ENCODE results near the gene DNAH17. TPM values are rescaled to one million over a fixed set of nuclear protein-coding genes. Genes with fewer than 3 reads are reported as not detected.

DNAH17 gene
- total RNA-seq, 3 donors from 2014 or later (not counting 1 experiment from before 2014, with no cell fraction given) = 0.16 to 0.25 (median 0.24) TPM

DNA sequence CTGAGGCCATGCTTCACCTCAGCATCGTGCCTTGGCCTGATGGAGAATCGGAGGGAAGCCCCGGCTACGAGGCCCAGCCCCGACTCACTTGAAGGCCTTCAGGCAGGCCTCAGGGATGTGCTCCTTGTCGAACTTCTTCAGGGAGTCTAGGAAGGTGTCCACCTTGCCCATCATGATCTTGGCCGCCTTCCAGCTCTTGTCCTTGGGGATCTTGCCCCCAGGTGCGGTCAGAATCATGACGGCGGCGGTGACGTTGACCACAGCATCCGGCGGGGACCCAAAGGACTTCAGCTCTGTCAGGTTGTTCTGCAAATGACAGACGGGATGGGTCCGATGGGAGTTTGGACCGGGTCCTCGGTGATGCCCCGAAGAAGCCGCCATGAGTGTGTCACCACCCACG is 117.5 kb downstream of the DNAH17 start:
- intact Hi-C loops (cut with micrococcal nuclease) = no loop called here

DNA sequence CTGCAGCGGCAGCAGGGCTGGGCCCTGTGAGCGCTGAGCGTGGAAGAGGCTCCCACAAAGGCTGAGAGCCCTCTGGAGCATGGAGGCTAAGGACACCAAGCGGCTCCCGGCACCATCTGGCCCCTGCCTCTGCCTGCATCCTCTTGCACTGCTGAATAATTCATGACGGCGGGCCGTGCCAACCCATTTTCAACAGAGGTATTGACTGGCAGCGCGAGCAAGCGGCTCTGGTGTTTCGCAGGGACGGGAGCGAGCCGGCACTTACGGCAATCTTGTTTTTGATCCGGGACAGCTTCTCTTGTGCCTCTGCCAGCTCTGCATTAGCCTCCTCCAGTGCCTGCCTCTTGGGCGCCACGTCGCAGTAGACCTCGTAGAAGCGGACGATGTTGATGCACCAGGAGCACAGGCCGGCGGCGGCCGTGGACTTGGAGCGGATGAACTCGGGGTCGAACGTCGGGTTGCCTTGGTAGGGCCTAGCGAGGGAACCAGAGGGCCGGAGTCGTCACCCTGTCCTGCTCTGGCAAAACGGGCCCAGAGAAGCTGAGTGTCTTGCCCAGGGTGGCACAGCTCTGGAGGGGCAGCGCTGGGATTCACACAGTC is 118.4 kb downstream of the DNAH17 start:
- Histone ChIP-seq H3K27ac (ENCODE audit: low read length) (no peak overlapping the region), H3K9me3 (ENCODE audit: control insufficient read depth, insufficient read depth, low read length) (no peaks in the 10 kb centered on the region), H3K4me3 (ENCODE audit: low read length) (no peak overlapping the region), H3K27me3 (ENCODE audit: control insufficient read depth, insufficient read depth, low read length) (no peaks in the 10 kb centered on the region), H3K36me3 (ENCODE audit: control insufficient read depth, insufficient read depth, low read length) (no peaks in the 10 kb centered on the region), H3K4me1 (ENCODE audit: control insufficient read depth, insufficient read depth, low read length) (no peaks in the 10 kb centered on the region)
- H3K4me3 Mint-ChIP-seq = no peak overlapping the region
- DNase-seq = no peak
- intact Hi-C loops (cut with micrococcal nuclease) = no loop called here
- 94% methylated on average over 37 of the region's 37 CpGs for WGBS (ENCODE audit: insufficient coverage)
- H3K27ac Mint-ChIP-seq = no peak overlapping the region
- H3K36me3 Mint-ChIP-seq = no peaks in the 10 kb centered on the region
- ATAC-seq = no peak
- no peak for TF ChIP-seq CTCF (IDR thresholded peaks at IDR 0.05)
- H3K4me1 Mint-ChIP-seq = no peaks in the 10 kb centered on the region
- no peaks in the 10 kb centered on the region for H3K9me3 Mint-ChIP-seq
- H3K27me3 Mint-ChIP-seq (ENCODE audit: low read depth in 2 of 2) = no peaks in the 10 kb centered on the region

More for the DNA sequence above, 117.5 kb downstream of the DNAH17 start:
- no peak for TF ChIP-seq CTCF (IDR thresholded peaks at IDR 0.05)
- Mint-ChIP-seq H3K9me3 (no peaks in the 10 kb centered on the region), H3K4me3 (no peak overlapping the region), H3K27me3 (ENCODE audit: low read depth in 2 of 2) (no peaks in the 10 kb centered on the region), H3K36me3 (no peaks in the 10 kb centered on the region), H3K4me1 (no peaks in the 10 kb centered on the region), H3K27ac (no peak overlapping the region)
- no peak overlapping the region for H3K4me3 ChIP-seq (ENCODE audit: low read length)
- no peaks in the 10 kb centered on the region for H3K36me3 ChIP-seq (ENCODE audit: control insufficient read depth, insufficient read depth, low read length)
- no peaks in the 10 kb centered on the region for H3K27me3 ChIP-seq (ENCODE audit: control insufficient read depth, insufficient read depth, low read length)
- WGBS (ENCODE audit: insufficient coverage) = 92% methylated on average over 21 of the region's 21 CpGs
- H3K27ac ChIP-seq (ENCODE audit: low read length) = no peak overlapping the region
- no peaks in the 10 kb centered on the region for H3K9me3 ChIP-seq (ENCODE audit: control insufficient read depth, insufficient read depth, low read length)
- DNase-seq = no peak
- H3K4me1 ChIP-seq (ENCODE audit: control insufficient read depth, insufficient read depth, low read length) = no peaks in the 10 kb centered on the region
- ATAC-seq = no peak

- Mint-ChIP-seq H3K9me3 (no peaks in the 10 kb centered on the region), H3K4me3 (no peak overlapping the region), H3K36me3 (no peaks in the 10 kb centered on the region), H3K4me1 (no peaks in the 10 kb centered on the region), H3K27me3 (ENCODE audit: low read depth in 2 of 2) (no peaks in the 10 kb centered on the region), H3K27ac (no peak overlapping the region)
- DNase-seq (no peak), ATAC-seq (no peak)
- intact Hi-C loops (cut with micrococcal nuclease) = no loop called here
- 87% methylated on average over 10 of the region's 10 CpGs for WGBS (ENCODE audit: insufficient coverage)
- no peaks in the 10 kb centered on the region for H3K27me3 ChIP-seq (ENCODE audit: control insufficient read depth, insufficient read depth, low read length)
- no peaks in the 10 kb centered on the region for H3K4me1 ChIP-seq (ENCODE audit: control insufficient read depth, insufficient read depth, low read length)
- no peaks in the 10 kb centered on the region for H3K9me3 ChIP-seq (ENCODE audit: control insufficient read depth, insufficient read depth, low read length)
- H3K27ac ChIP-seq (ENCODE audit: low read length) = no peak overlapping the region
- H3K36me3 ChIP-seq (ENCODE audit: control insufficient read depth, insufficient read depth, low read length) = no peaks in the 10 kb centered on the region
- TF ChIP-seq CTCF (IDR thresholded peaks at IDR 0.05) = no peak
- H3K4me3 ChIP-seq (ENCODE audit: low read length) = no peak overlapping the region
Measured at GRCh38 chr17:78458091-78458490, 119.1 kb downstream of the DNAH17 start.

DNA sequence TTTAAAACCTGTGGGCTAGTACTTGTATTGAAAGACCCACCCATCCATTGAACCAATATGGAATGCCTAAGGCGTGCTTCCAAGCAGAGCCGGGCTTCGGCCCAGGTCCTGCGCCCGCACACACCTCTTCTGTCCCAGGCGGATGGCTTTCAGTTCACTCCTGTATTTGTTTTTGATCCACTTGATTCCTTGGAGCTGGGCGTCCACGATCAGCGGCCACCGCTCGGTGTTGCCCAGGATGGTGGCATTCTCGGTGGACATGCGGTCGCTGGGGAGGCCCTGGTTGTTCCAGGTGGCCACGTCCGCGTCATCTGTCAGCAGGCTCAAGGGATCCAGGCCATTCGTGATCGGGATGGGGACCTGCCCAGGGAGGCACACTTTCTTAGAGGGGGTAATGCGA is 122.8 kb downstream of the DNAH17 start:
- H3K9me3 Mint-ChIP-seq = no peaks in the 10 kb centered on the region
- H3K36me3 Mint-ChIP-seq = no peaks in the 10 kb centered on the region
- Histone ChIP-seq H3K27ac (ENCODE audit: low read length) (no peak overlapping the region), H3K9me3 (ENCODE audit: control insufficient read depth, insufficient read depth, low read length) (no peaks in the 10 kb centered on the region), H3K27me3 (ENCODE audit: control insufficient read depth, insufficient read depth, low read length) (no peaks in the 10 kb centered on the region), H3K4me1 (ENCODE audit: control insufficient read depth, insufficient read depth, low read length) (no peaks in the 10 kb centered on the region), H3K4me3 (ENCODE audit: low read length) (no peak overlapping the region), H3K36me3 (ENCODE audit: control insufficient read depth, insufficient read depth, low read length) (no peaks in the 10 kb centered on the region)
- 94% methylated on average over 20 of the region's 20 CpGs for WGBS (ENCODE audit: insufficient coverage)
- no peaks in the 10 kb centered on the region for H3K27me3 Mint-ChIP-seq (ENCODE audit: low read depth in 2 of 2)
- no peak overlapping the region for H3K27ac Mint-ChIP-seq
- intact Hi-C loops (cut with micrococcal nuclease) = no loop called here
- DNase-seq (no peak), ATAC-seq (no peak)
- no peak for TF ChIP-seq CTCF (IDR thresholded peaks at IDR 0.05)
- no peak overlapping the region for H3K4me3 Mint-ChIP-seq
- no peaks in the 10 kb centered on the region for H3K4me1 Mint-ChIP-seq
